ENCODE data around the gene PRDM16. TPM values are rescaled to one million over a fixed set of nuclear protein-coding genes. Genes with fewer than 3 reads are reported as not detected.

PRDM16 gene
- polyA plus RNA-seq, 1 donor from 2014 or later = 0.21 TPM

- H4K20me1 ChIP-seq (ENCODE audit: insufficient read depth) = no peaks in the 10 kb centered on the region
- peaks cover 5% of the 10 kb centered on the region for H3K79me2 ChIP-seq (replicated peaks; ENCODE audit: insufficient read depth, low read length)
- TF ChIP-seq POLR2AphosphoS5 (IDR thresholded peaks at IDR 0.05) = no peak
- TF ChIP-seq REST (IDR thresholded peaks at IDR 0.05; ENCODE audit: borderline replicate concordance) = no peak
- no peak overlapping the region for H2AFZ ChIP-seq (ENCODE audit: low read depth, low read length)
- H3F3A ChIP-seq (ENCODE audit: insufficient read depth, low read length, poor library complexity, severe bottlenecking) = no peaks in the 10 kb centered on the region
- H3K4me2 ChIP-seq (ENCODE audit: low read length) = no peak overlapping the region
- H3K9ac ChIP-seq (ENCODE audit: low read length) = no peak overlapping the region
- no peaks in the 10 kb centered on the region for H3K27me3 ChIP-seq (ENCODE audit: insufficient read depth, low read depth, low read length)
- H3K9me2 ChIP-seq (ENCODE audit: insufficient read depth, low read length) = no peaks in the 10 kb centered on the region
- H3K36me3 ChIP-seq (ENCODE audit: insufficient read depth, low read length) = no peaks in the 10 kb centered on the region
- no peaks in the 10 kb centered on the region for H3K9me3 ChIP-seq (ENCODE audit: low read length)
- H3K27ac ChIP-seq (ENCODE audit: low read length) = no peak overlapping the region
- no peak overlapping the region for H3K4me3 ChIP-seq (ENCODE audit: low read length)
Measured at GRCh38 chr1:3282186-3282585, 213.2 kb downstream of the PRDM16 start.

GRCh38 chr1:3282656-3283430 lies 213.8 kb downstream of the PRDM16 start:
- H3K9ac ChIP-seq (ENCODE audit: low read length) = no peak overlapping the region
- H3F3A ChIP-seq (ENCODE audit: insufficient read depth, low read length, poor library complexity, severe bottlenecking) = no peaks in the 10 kb centered on the region
- no peak overlapping the region for H2AFZ ChIP-seq (ENCODE audit: low read depth, low read length)
- H3K9me3 ChIP-seq (ENCODE audit: low read length) = no peaks in the 10 kb centered on the region
- peaks cover 5% of the 10 kb centered on the region for H3K79me2 ChIP-seq (replicated peaks; ENCODE audit: insufficient read depth, low read length)
- H3K27ac ChIP-seq (ENCODE audit: low read length) = no peak overlapping the region
- TF ChIP-seq POLR2AphosphoS5 (IDR thresholded peaks at IDR 0.05) = no peak
- TF ChIP-seq EP300 (conservative IDR thresholded peaks at IDR 0.05; ENCODE audit: poor library complexity, severe bottlenecking) = no peak
- no peak for TF ChIP-seq TAF1 (IDR thresholded peaks at IDR 0.05; ENCODE audit: low read depth)
- no peak for TF ChIP-seq MXI1 (conservative IDR thresholded peaks at IDR 0.05; ENCODE audit: poor library complexity, severe bottlenecking)
- no peak overlapping the region for H3K4me3 ChIP-seq (ENCODE audit: low read length)
- no peaks in the 10 kb centered on the region for H4K20me1 ChIP-seq (ENCODE audit: insufficient read depth)
- H3K27me3 ChIP-seq (ENCODE audit: insufficient read depth, low read depth, low read length) = no peaks in the 10 kb centered on the region
- no peak overlapping the region for H3K4me2 ChIP-seq (ENCODE audit: low read length)
- H3K9me2 ChIP-seq (ENCODE audit: insufficient read depth, low read length) = no peaks in the 10 kb centered on the region
- H3K36me3 ChIP-seq (ENCODE audit: insufficient read depth, low read length) = no peaks in the 10 kb centered on the region

- Histone ChIP-seq H3K4me3 (ENCODE audit: low read length) (no peak overlapping the region), H3K79me2 (replicated peaks; ENCODE audit: insufficient read depth, low read length) (peaks cover 5% of the 10 kb centered on the region), H3K27me3 (ENCODE audit: insufficient read depth, low read depth, low read length) (no peaks in the 10 kb centered on the region), H3K9ac (ENCODE audit: low read length) (no peak overlapping the region), H3F3A (ENCODE audit: insufficient read depth, low read length, poor library complexity, severe bottlenecking) (no peaks in the 10 kb centered on the region), H3K4me2 (ENCODE audit: low read length) (no peak overlapping the region), H3K9me2 (ENCODE audit: insufficient read depth, low read length) (no peaks in the 10 kb centered on the region), H3K9me3 (ENCODE audit: low read length) (no peaks in the 10 kb centered on the region), H4K20me1 (ENCODE audit: insufficient read depth) (no peaks in the 10 kb centered on the region), H3K27ac (ENCODE audit: low read length) (no peak overlapping the region), H3K36me3 (ENCODE audit: insufficient read depth, low read length) (no peaks in the 10 kb centered on the region), H2AFZ (ENCODE audit: low read depth, low read length) (no peak overlapping the region)
- TF ChIP-seq EP300 (conservative IDR thresholded peaks at IDR 0.05; ENCODE audit: poor library complexity, severe bottlenecking) (no peak), MXI1 (conservative IDR thresholded peaks at IDR 0.05; ENCODE audit: poor library complexity, severe bottlenecking) (no peak), EZH2 (IDR thresholded peaks at IDR 0.05; ENCODE audit: borderline replicate concordance, insufficient read depth, low read length, poor library complexity, severe bottlenecking) (no peak), POLR2AphosphoS5 (IDR thresholded peaks at IDR 0.05) (no peak), CTCF (IDR thresholded peaks at IDR 0.05; ENCODE audit: poor library complexity, severe bottlenecking) (peak; percentile 76), RAD21 (conservative IDR thresholded peaks at IDR 0.05) (peak; percentile 77), SMC3 (conservative IDR thresholded peaks at IDR 0.05; ENCODE audit: poor library complexity) (peak; percentile 72), TAF1 (IDR thresholded peaks at IDR 0.05; ENCODE audit: low read depth) (no peak)
Measured at GRCh38 chr1:3283849-3284248, 214.8 kb downstream of the PRDM16 start.

Data from neural cell (in vitro differentiated cells).